SK-N-SH (cell line): ENCODE results near the gene TRABD2A. TPM values are rescaled to one million over a fixed set of nuclear protein-coding genes. Genes with fewer than 3 reads are reported as not detected.

Source experiments
- CTCF ChIA-PET: fragments of 300-600, 350-600 bp; formaldehyde crosslinking; extraction: SDS; loops from one replicate; lab custom pipeline; 2021; lab: Yijun Ruan, JAX
- POLR2A ChIA-PET: fragments of 350-600 bp; sonication (Branson Sonifier 250); formaldehyde crosslinking; extraction: SDS; loops from one replicate; lab custom pipeline; 2020; ENCODE audit warnings: antibody characterized with exemption, inconsistent platforms; lab: Yijun Ruan, JAX
- DNase-seq: peaks from one replicate; pipeline ENCODE4 v3.0.0; 2012
- H2AFZ ChIP-seq: fragments of 200-600 bp; sonication (generic); 2 replicates; pipeline ENCODE4 v1.8.1; 2016; ENCODE audit warnings: antibody characterized with exemption, mild to moderate bottlenecking, low read depth
- H3F3A ChIP-seq: fragments of 200-600 bp; sonication (generic); replicated peaks from 2 replicates; pipeline ENCODE3; 2016; ENCODE audit warnings: antibody characterized with exemption, mild to moderate bottlenecking; ENCODE audit not compliant: insufficient read depth
- H3K27ac ChIP-seq, 2 experiments: fragments of 200-500 bp in 1 of 2; fragments of 200-600 bp in 1 of 2; sonication (Bioruptor generic) in 1 of 2; sonication (generic), shearing (Covaris generic) in 1 of 2; 2 replicates each; pipeline versions ENCODE4 v1.5.1 to v1.6.1; 2014 to 2016; ENCODE audit warnings: low read depth in 2 of 2, inconsistent platforms in 1 of 2, low read length in 1 of 2, mild to moderate bottlenecking in 1 of 2, mixed read lengths in 1 of 2
- H3K27me3 ChIP-seq: fragments of 200-600 bp; sonication (generic), shearing (Covaris generic); 2 replicates; pipeline ENCODE4 v1.6.1; 2016; ENCODE audit warnings: mixed run types; ENCODE audit not compliant: insufficient read depth
- H3K36me3 ChIP-seq, 2 experiments: fragments of 200-500 bp in 1 of 2; fragments of 200-600 bp in 1 of 2; sonication (Bioruptor generic) in 1 of 2; sonication (generic) in 1 of 2; replicated peaks in 1 of 2; 2 replicates each; pipeline versions ENCODE3 to v1.5.1; 2014 to 2016; ENCODE audit warnings: low read length in 1 of 2, mild to moderate bottlenecking in 1 of 2; ENCODE audit not compliant: insufficient read depth in 2 of 2, control insufficient read depth in 1 of 2
- H3K4me1 ChIP-seq, 2 experiments: fragments of 200-500 bp in 1 of 2; fragments of 200-600 bp in 1 of 2; sonication (Bioruptor generic) in 1 of 2; sonication (generic), shearing (Covaris generic) in 1 of 2; 2 replicates each; pipeline versions ENCODE4 v1.5.1 to v1.6.1; 2014 to 2016; ENCODE audit warnings: low read depth in 1 of 2, low read length in 1 of 2, mixed run types in 1 of 2; ENCODE audit not compliant: insufficient read depth in 2 of 2, control insufficient read depth in 1 of 2
- H3K4me2 ChIP-seq: fragments of 200-600 bp; sonication (generic), shearing (Covaris generic); 2 replicates; pipeline ENCODE4 v1.6.1; 2017; ENCODE audit warnings: mixed run types
- H3K4me3 ChIP-seq, 2 experiments: fragments of 200-500 bp in 1 of 2; fragments of 200-600 bp in 1 of 2; sonication (Bioruptor generic) in 1 of 2; sonication (generic), shearing (Covaris generic) in 1 of 2; 2 replicates each; pipeline versions ENCODE4 v1.5.1 to v1.8.1; 2014 to 2016; ENCODE audit warnings: low read depth in 2 of 2, inconsistent platforms in 1 of 2, low read length in 1 of 2, mild to moderate bottlenecking in 1 of 2, mixed read lengths in 1 of 2, moderate library complexity in 1 of 2
- H3K79me2 ChIP-seq: fragments of 200-600 bp; sonication (generic); 2 replicates; pipeline ENCODE4 v1.8.1; 2017; ENCODE audit warnings: mild to moderate bottlenecking; ENCODE audit not compliant: insufficient read depth
- H3K9ac ChIP-seq: fragments of 200-600 bp; sonication (generic); 2 replicates; pipeline ENCODE4 v1.6.1; 2017; ENCODE audit warnings: mixed run types
- H3K9me2 ChIP-seq: fragments of 200-600 bp; sonication (generic); 2 replicates; pipeline ENCODE4 v1.6.1; 2017; ENCODE audit warnings: mixed run types
- H3K9me3 ChIP-seq: fragments of 200-600 bp; sonication (generic); 2 replicates; pipeline ENCODE4 v1.6.1; 2017; ENCODE audit warnings: mixed run types, mild to moderate bottlenecking, moderate library complexity
- H4K20me1 ChIP-seq: fragments of 200-600 bp; sonication (generic); 2 replicates; pipeline ENCODE4 v1.6.1; 2017; ENCODE audit warnings: mild to moderate bottlenecking, mixed run types; ENCODE audit not compliant: insufficient read depth
- EZH2phosphoT487 ChIP-seq: fragments of 200-600 bp; sonication (generic); IDR thresholded peaks from 2 replicates; pipeline ENCODE4 v1.6.1; 2017; ENCODE audit warnings: low read depth, mixed run types, mild to moderate bottlenecking, antibody characterized with exemption, moderate library complexity, borderline replicate concordance
- FOXJ3 ChIP-seq: sonication (generic); formaldehyde crosslinking; IDR thresholded peaks from 2 replicates; pipeline ENCODE4 v1.5.1; 2020; ENCODE audit warnings: mild to moderate bottlenecking, missing genetic modification reagents
- FOXM1 ChIP-seq: IDR thresholded peaks from 2 replicates; pipeline ENCODE4 v1.4.0; 2012; ENCODE audit warnings: low read depth, mild to moderate bottlenecking
- GABPA ChIP-seq: IDR thresholded peaks from 2 replicates; pipeline ENCODE4 v1.4.0; 2012; ENCODE audit warnings: low read depth, mild to moderate bottlenecking
- MEF2A ChIP-seq: IDR thresholded peaks from 2 replicates; pipeline ENCODE4 v1.4.0; 2012; ENCODE audit warnings: low read depth, borderline replicate concordance
- POLR2AphosphoS5 ChIP-seq: IDR thresholded peaks from 2 replicates; pipeline ENCODE4 v1.6.1; 2012; ENCODE audit warnings: low read depth, low read length
- RCOR1 ChIP-seq: fragments of 150-350 bp; IDR thresholded peaks from 2 replicates; pipeline ENCODE4 v1.6.1; 2017; ENCODE audit warnings: antibody characterized with exemption, low read length
- TEAD4 ChIP-seq: IDR thresholded peaks from 2 replicates; pipeline ENCODE4 v1.4.0; 2012; ENCODE audit warnings: mild to moderate bottlenecking, borderline replicate concordance; ENCODE audit not compliant: insufficient read depth
- WGBS: methylation state at CpG from one replicate; pipeline ENCODE4 v1.1.6; 2017; ENCODE audit warnings: low lambda C conversion rate; 5-methylcytosine and 5-hydroxymethylcytosine counted together
- polyA plus RNA-seq, 3 experiments: library from polyadenylated mRNA; depleted of rRNA; stranded (reverse); fragments of >200 nt; gene quantifications; 2 replicates each; pipeline ENCODE4 v1.2.3, GENCODE V29; 2012
- TF ChIP-seq, protein P1 (sequence below): fragments of 150-350 bp; IDR thresholded peaks from 2 replicates; pipeline ENCODE4 v1.6.1; 2016; ENCODE audit warnings: mild to moderate bottlenecking, low read depth, low read length
- TF ChIP-seq, protein P2 (sequence below): IDR thresholded peaks from 2 replicates; pipeline ENCODE4 v1.4.0; 2012; ENCODE audit warnings: low read depth
- TF ChIP-seq, protein P3 (sequence below): fragments of 200-600 bp; sonication (generic); IDR thresholded peaks from 2 replicates; pipeline ENCODE4 v1.6.1; 2017; ENCODE audit warnings: antibody characterized with exemption, mild to moderate bottlenecking, moderate library complexity
- TF ChIP-seq, protein P4 (sequence below): fragments of 150-350 bp; IDR thresholded peaks from 2 replicates; pipeline ENCODE4 v1.6.1; 2017; ENCODE audit warnings: antibody characterized with exemption, low read length, low read depth, borderline replicate concordance
- TF ChIP-seq, protein P5 (sequence below): IDR thresholded peaks from 2 replicates; pipeline ENCODE4; 2012

The TRABD2A gene
- polyA plus RNA-seq, 1 of the 3 experiments (the other 2 are of a cell fraction), result 3.0 TPM

DNA sequence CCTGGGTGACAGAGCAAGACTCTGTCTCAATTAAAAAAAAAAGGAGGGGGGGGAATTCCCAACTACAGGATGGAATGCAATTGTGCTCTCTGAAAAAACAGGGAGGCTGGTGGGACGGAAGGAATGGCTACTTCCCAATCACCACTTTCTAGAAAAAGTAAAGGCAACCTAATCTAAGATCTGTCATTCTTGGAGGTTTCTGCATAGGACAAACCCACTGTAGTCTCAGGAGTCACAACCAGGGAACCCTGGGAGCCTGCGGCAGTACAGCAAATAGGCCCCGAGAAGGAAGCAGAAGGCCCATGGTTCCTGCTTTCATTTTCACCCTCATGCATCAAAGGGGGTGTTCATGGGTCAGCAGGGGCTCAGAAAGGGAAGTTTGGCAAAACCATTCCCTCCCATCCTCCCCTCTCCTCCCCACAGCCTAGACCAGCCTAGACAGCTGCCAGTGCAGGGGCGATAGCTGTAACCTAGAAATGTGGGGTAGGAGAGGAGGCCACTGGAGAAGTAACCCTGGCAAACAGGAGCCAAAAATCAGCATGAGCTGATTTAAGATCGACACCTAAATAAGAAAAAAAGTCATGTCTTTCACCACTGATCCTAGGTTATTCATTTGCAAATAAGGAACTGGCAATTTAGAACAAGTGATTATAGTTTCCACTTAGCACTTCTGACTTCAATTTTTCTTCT, 48.0 kb downstream of the TRABD2A start:
- TF ChIP-seq, protein P1, sequence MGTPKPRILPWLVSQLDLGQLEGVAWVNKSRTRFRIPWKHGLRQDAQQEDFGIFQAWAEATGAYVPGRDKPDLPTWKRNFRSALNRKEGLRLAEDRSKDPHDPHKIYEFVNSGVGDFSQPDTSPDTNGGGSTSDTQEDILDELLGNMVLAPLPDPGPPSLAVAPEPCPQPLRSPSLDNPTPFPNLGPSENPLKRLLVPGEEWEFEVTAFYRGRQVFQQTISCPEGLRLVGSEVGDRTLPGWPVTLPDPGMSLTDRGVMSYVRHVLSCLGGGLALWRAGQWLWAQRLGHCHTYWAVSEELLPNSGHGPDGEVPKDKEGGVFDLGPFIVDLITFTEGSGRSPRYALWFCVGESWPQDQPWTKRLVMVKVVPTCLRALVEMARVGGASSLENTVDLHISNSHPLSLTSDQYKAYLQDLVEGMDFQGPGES, result no peak
- TF ChIP-seq TEAD4 (no peak), FOXM1 (no peak), RCOR1 (no peak), POLR2AphosphoS5 (no peak), EZH2phosphoT487 (no peak), FOXJ3 (CRISPR knock-in tag) (no peak), GABPA (no peak), MEF2A (no peak)
- TF ChIP-seq, protein P2, sequence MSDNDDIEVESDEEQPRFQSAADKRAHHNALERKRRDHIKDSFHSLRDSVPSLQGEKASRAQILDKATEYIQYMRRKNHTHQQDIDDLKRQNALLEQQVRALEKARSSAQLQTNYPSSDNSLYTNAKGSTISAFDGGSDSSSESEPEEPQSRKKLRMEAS, result no peak
- TF ChIP-seq, protein P3, sequence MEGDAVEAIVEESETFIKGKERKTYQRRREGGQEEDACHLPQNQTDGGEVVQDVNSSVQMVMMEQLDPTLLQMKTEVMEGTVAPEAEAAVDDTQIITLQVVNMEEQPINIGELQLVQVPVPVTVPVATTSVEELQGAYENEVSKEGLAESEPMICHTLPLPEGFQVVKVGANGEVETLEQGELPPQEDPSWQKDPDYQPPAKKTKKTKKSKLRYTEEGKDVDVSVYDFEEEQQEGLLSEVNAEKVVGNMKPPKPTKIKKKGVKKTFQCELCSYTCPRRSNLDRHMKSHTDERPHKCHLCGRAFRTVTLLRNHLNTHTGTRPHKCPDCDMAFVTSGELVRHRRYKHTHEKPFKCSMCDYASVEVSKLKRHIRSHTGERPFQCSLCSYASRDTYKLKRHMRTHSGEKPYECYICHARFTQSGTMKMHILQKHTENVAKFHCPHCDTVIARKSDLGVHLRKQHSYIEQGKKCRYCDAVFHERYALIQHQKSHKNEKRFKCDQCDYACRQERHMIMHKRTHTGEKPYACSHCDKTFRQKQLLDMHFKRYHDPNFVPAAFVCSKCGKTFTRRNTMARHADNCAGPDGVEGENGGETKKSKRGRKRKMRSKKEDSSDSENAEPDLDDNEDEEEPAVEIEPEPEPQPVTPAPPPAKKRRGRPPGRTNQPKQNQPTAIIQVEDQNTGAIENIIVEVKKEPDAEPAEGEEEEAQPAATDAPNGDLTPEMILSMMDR, result no peak
- TF ChIP-seq, protein P4, sequence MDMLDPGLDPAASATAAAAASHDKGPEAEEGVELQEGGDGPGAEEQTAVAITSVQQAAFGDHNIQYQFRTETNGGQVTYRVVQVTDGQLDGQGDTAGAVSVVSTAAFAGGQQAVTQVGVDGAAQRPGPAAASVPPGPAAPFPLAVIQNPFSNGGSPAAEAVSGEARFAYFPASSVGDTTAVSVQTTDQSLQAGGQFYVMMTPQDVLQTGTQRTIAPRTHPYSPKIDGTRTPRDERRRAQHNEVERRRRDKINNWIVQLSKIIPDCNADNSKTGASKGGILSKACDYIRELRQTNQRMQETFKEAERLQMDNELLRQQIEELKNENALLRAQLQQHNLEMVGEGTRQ, result no peak
- TF ChIP-seq, protein P5, sequence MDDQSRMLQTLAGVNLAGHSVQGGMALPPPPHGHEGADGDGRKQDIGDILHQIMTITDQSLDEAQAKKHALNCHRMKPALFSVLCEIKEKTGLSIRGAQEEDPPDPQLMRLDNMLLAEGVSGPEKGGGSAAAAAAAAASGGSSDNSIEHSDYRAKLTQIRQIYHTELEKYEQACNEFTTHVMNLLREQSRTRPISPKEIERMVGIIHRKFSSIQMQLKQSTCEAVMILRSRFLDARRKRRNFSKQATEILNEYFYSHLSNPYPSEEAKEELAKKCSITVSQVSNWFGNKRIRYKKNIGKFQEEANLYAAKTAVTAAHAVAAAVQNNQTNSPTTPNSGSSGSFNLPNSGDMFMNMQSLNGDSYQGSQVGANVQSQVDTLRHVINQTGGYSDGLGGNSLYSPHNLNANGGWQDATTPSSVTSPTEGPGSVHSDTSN, result no peak
- Histone ChIP-seq H3K4me3 (no peak overlapping the region), H3K79me2 (no peaks in the 10 kb centered on the region), H3K9ac (no peak overlapping the region), H3K4me2 (no peak overlapping the region), H3K27ac (no peak overlapping the region), H3K9me3 (no peaks in the 10 kb centered on the region), H3F3A (no peaks in the 10 kb centered on the region), H3K36me3 (no peaks in the 10 kb centered on the region), H3K4me1 (no peaks in the 10 kb centered on the region), H4K20me1 (no peaks in the 10 kb centered on the region), H2AFZ (0 out of 2 replicates have a peak overlapping the region, but pooled peaks have one; percentile 31), H3K9me2 (no peaks in the 10 kb centered on the region), H3K27me3 (peaks cover 8% of the 10 kb centered on the region; the same call in 1 of the 2 replicates)
- 65% methylated on average over 5 of the region's 5 CpGs for WGBS
- CTCF ChIA-PET, result no interaction called here
- POLR2A ChIA-PET, result no interaction called here
- DNase-seq, result no peak
